Measurements from ENCODE around the gene SPATA1. TPM values are rescaled to one million over a fixed set of nuclear protein-coding genes. Genes with fewer than 3 reads are reported as not detected.

Gene SPATA1
- total RNA-seq, 6 experiments from 2014 or later: 0.33 to 1.3 (median 0.85) TPM

GRCh38 chr1:84574936-84575335 lies 68.8 kb downstream of the SPATA1 start:
- no peak for TF ChIP-seq CTCF (IDR thresholded peaks at IDR 0.05)

GRCh38 chr1:84581648-84582047 lies 75.5 kb downstream of the SPATA1 start:
- H3K9me3 Mint-ChIP-seq: no peaks in the 10 kb centered on the region
- no peak for DNase-seq
- H3K4me3 Mint-ChIP-seq: no peak overlapping the region
- peaks cover 9% of the 10 kb centered on the region for H3K4me1 Mint-ChIP-seq (ENCODE audit: low read depth)
- no peak for TF ChIP-seq CTCF (IDR thresholded peaks at IDR 0.05)
- no peak overlapping the region for H3K27ac Mint-ChIP-seq
- no peaks in the 10 kb centered on the region; the same call in 1 of the 2 replicates for H3K36me3 Mint-ChIP-seq (ENCODE audit: low read depth)
- no peaks in the 10 kb centered on the region for H3K27me3 Mint-ChIP-seq (ENCODE audit: insufficient read depth)

More at GRCh38 chr1:84574936-84575335, 68.8 kb downstream of the SPATA1 start:
- Mint-ChIP-seq H3K36me3 (ENCODE audit: low read depth) (peaks cover 31% of the 10 kb centered on the region), H3K4me1 (ENCODE audit: low read depth) (peaks cover 45% of the 10 kb centered on the region), H3K27me3 (ENCODE audit: insufficient read depth) (no peaks in the 10 kb centered on the region; the same call in 1 of the 2 replicates), H3K4me3 (peak overlapping the region; percentile 96), H3K27ac (peak overlapping the region; percentile 74), H3K9me3 (peaks cover 5% of the 10 kb centered on the region; the same call in 1 of the 2 replicates)
- no peak for DNase-seq

GRCh38 chr1:84582802-84583587 lies 76.8 kb downstream of the SPATA1 start:
- Mint-ChIP-seq H3K4me1 (ENCODE audit: low read depth) (peaks cover 9% of the 10 kb centered on the region), H3K27ac (no peak overlapping the region), H3K27me3 (ENCODE audit: insufficient read depth) (no peaks in the 10 kb centered on the region), H3K9me3 (no peaks in the 10 kb centered on the region), H3K4me3 (no peak overlapping the region), H3K36me3 (ENCODE audit: low read depth) (no peaks in the 10 kb centered on the region; the same call in 1 of the 2 replicates)
- TF ChIP-seq CTCF (IDR thresholded peaks at IDR 0.05): no peak
- no peak for DNase-seq

GRCh38 chr1:84583648-84584047 lies 77.5 kb downstream of the SPATA1 start:
- Mint-ChIP-seq H3K9me3 (no peaks in the 10 kb centered on the region), H3K4me3 (no peak overlapping the region), H3K4me1 (ENCODE audit: low read depth) (peaks cover 9% of the 10 kb centered on the region), H3K27me3 (ENCODE audit: insufficient read depth) (no peaks in the 10 kb centered on the region), H3K36me3 (ENCODE audit: low read depth) (no peaks in the 10 kb centered on the region; the same call in 1 of the 2 replicates), H3K27ac (no peak overlapping the region)
- no peak for TF ChIP-seq CTCF (IDR thresholded peaks at IDR 0.05)
- no peak for DNase-seq

- Mint-ChIP-seq H3K4me3 (no peak overlapping the region), H3K27me3 (ENCODE audit: insufficient read depth) (no peaks in the 10 kb centered on the region), H3K4me1 (ENCODE audit: low read depth) (peaks cover 9% of the 10 kb centered on the region), H3K9me3 (no peaks in the 10 kb centered on the region), H3K36me3 (ENCODE audit: low read depth) (no peaks in the 10 kb centered on the region; the same call in 1 of the 2 replicates), H3K27ac (no peak overlapping the region)
- no peak for DNase-seq
- no peak for TF ChIP-seq CTCF (IDR thresholded peaks at IDR 0.05)
Measured at GRCh38 chr1:84584126-84584525, 77.9 kb downstream of the SPATA1 start.
